K562 (cell line): ENCODE data around the gene CELSR1. TPM values are rescaled to one million over a fixed set of nuclear protein-coding genes. Genes with fewer than 3 reads are reported as not detected.

Experiments
- ATAC-seq: fragments of 200-7000 bp; cut with Tn5 transposase; 3 replicates; pipeline ENCODE4 v1.9.1; 2020; ENCODE audit warnings: moderate library complexity
- BruUV-seq: library from RNA; stranded (reverse); fragments of 400-500 nt; replicated peaks from 2 replicates; lab custom pipeline; 2021; lab: Mats Ljungman, UMichigan
- CTCF ChIA-PET: fragments of 300-600 bp; formaldehyde crosslinking; extraction: SDS; loops from one replicate; lab custom pipeline; 2021; ENCODE audit warnings: low intra/inter-chr PET ratio; lab: Yijun Ruan, JAX
- POLR2A ChIA-PET: fragments of 300-600, 350-650 bp; sonication (Branson Sonifier 250); formaldehyde crosslinking; extraction: SDS; loops from one replicate; lab custom pipeline; 2021; ENCODE audit warnings: antibody characterized with exemption, inconsistent platforms; lab: Yijun Ruan, JAX
- DNase-seq, 4 experiments: peaks; one replicate each; pipeline versions ENCODE4 v3.0.0 to v3.0.0-alpha.2; 2011 to 2018; ENCODE audit warnings: low spot score in 3 of 4, mixed read lengths in 3 of 4; ENCODE audit errors: extremely low read depth in 1 of 4
- FAIRE-seq: peaks from 2 replicates; lab custom pipeline; 2011; peaks lifted over from hg19 to GRCh38; lab: Jason Lieb, UNC
- H2AFZ ChIP-seq: 2 replicates; pipeline ENCODE4 v1.6.0; 2011; ENCODE audit warnings: low read depth, low read length, control low read depth, inconsistent platforms
- H3K27ac ChIP-seq: fragments of 200-600 bp; 3 replicates; pipeline ENCODE4 v1.8.0; 2011; ENCODE audit warnings: low read depth, mild to moderate bottlenecking, control low read depth, inconsistent platforms, low read length, moderate library complexity, mixed read lengths; ENCODE audit errors: extremely low read depth
- H3K27me3 ChIP-seq, 2 experiments: fragments of 300-600 bp in 1 of 2; 2 replicates in 1 of 2; 3 replicates in 1 of 2; pipeline versions ENCODE4 v1.6.0 to v1.8.0; 2011; ENCODE audit warnings: inconsistent platforms in 2 of 2, low read length in 2 of 2, mild to moderate bottlenecking in 1 of 2, mixed read lengths in 1 of 2, moderate library complexity in 1 of 2; ENCODE audit not compliant: control insufficient read depth in 2 of 2, insufficient read depth in 2 of 2
- H3K36me3 ChIP-seq: fragments of 300-600 bp; 3 replicates; pipeline ENCODE4 v1.8.0; 2011; ENCODE audit warnings: mild to moderate bottlenecking, low read length, inconsistent platforms; ENCODE audit not compliant: control insufficient read depth, insufficient read depth
- H3K4me1 ChIP-seq, 2 experiments: fragments of 200-600 bp in 1 of 2; replicated peaks in 1 of 2; 2 replicates in 1 of 2; 3 replicates in 1 of 2; pipeline versions ENCODE4 v1.5.1 to v1.8.0; 2011; ENCODE audit warnings: inconsistent platforms in 2 of 2, low read length in 2 of 2, mild to moderate bottlenecking in 1 of 2, mixed read lengths in 1 of 2, moderate library complexity in 1 of 2; ENCODE audit not compliant: control insufficient read depth in 2 of 2, insufficient read depth in 2 of 2
- H3K4me2 ChIP-seq: 2 replicates; pipeline ENCODE4 v1.6.1; 2011; ENCODE audit warnings: low read length, control low read depth, inconsistent platforms, mixed read lengths; ENCODE audit not compliant: insufficient read depth
- H3K4me3 ChIP-seq: fragments of 200-600 bp; sonication (generic), shearing (Covaris generic); 2 replicates; pipeline ENCODE4 v1.5.1; 2016; ENCODE audit warnings: control low read depth, inconsistent platforms
- H3K79me2 ChIP-seq: fragments of 200-600 bp; 3 replicates; pipeline ENCODE4 v1.8.0; 2011; ENCODE audit warnings: low read length, inconsistent platforms; ENCODE audit not compliant: control insufficient read depth, insufficient read depth
- H3K9ac ChIP-seq, 2 experiments: 2 replicates each; pipeline versions ENCODE4 v1.6.0 to v1.6.1; 2011; ENCODE audit warnings: low read depth in 2 of 2, low read length in 2 of 2, control low read depth in 1 of 2, inconsistent platforms in 1 of 2, mild to moderate bottlenecking in 1 of 2, mixed read lengths in 1 of 2; ENCODE audit not compliant: insufficient read depth in 1 of 2
- H3K9me1 ChIP-seq: one replicate; pipeline ENCODE4 v1.6.0; 2011; ENCODE audit warnings: inconsistent platforms, mild to moderate bottlenecking, low read length, moderate library complexity; ENCODE audit not compliant: control insufficient read depth, insufficient read depth
- H3K9me3 ChIP-seq: replicated peaks from 2 replicates; pipeline ENCODE4 v1.5.1; 2011; ENCODE audit warnings: low read depth, low read length, inconsistent platforms; ENCODE audit not compliant: control insufficient read depth, insufficient read depth
- H4K20me1 ChIP-seq: replicated peaks from 2 replicates; pipeline ENCODE4 v1.6.1; 2011; ENCODE audit warnings: low read length, inconsistent platforms, mixed read lengths; ENCODE audit not compliant: control insufficient read depth, insufficient read depth
- CBX2 ChIP-seq: fragments of 200-600 bp; sonication (generic); IDR thresholded peaks from one replicate; pipeline ENCODE4 v1.6.1; 2012; ENCODE audit warnings: mild to moderate bottlenecking, low read length, inconsistent platforms; ENCODE audit not compliant: insufficient read depth, poor library complexity, severe bottlenecking
- CREM ChIP-seq: IDR thresholded peaks from 2 replicates; pipeline ENCODE4 v1.6.1; 2014; ENCODE audit warnings: antibody characterized with exemption, low read depth
- FOXM1 ChIP-seq, 2 experiments: fragments of 450-650 bp in 1 of 2; sonication (generic) in 1 of 2; formaldehyde crosslinking in 1 of 2; IDR thresholded peaks; 2 replicates each; pipeline versions ENCODE4 v1.6.1 to v1.9.0; 2017 to 2022; ENCODE audit warnings: low read depth in 2 of 2, mild to moderate bottlenecking in 2 of 2, missing genetic modification reagents in 1 of 2, moderate library complexity in 1 of 2
- FUS ChIP-seq: fragments of 200-400 bp; formaldehyde crosslinking; optimal IDR thresholded peaks from 2 replicates; pipeline ENCODE3; 2017; ENCODE audit warnings: low read depth, low read length
- HOMEZ ChIP-seq: fragments of 250-450 bp; sonication (Bioruptor Pico); IDR thresholded peaks from 2 replicates; pipeline ENCODE4 v1.4.0; 2020; ENCODE audit warnings: mild to moderate bottlenecking, moderate library complexity
- MIER1 ChIP-seq: fragments of 450-650 bp; IDR thresholded peaks from 2 replicates; pipeline ENCODE4 v1.6.1; 2016; ENCODE audit warnings: antibody characterized with exemption, mild to moderate bottlenecking, low read depth
- MTA2 ChIP-seq: fragments of 450-650 bp; IDR thresholded peaks from 2 replicates; pipeline ENCODE4 v1.6.1; 2016; ENCODE audit warnings: low read depth
- NFIX ChIP-seq: fragments of 250-450 bp; sonication (Bioruptor Pico); IDR thresholded peaks from 2 replicates; pipeline ENCODE4 v1.4.0; 2020; ENCODE audit warnings: low read depth, mild to moderate bottlenecking, moderate library complexity
- POLR2AphosphoS5 ChIP-seq: IDR thresholded peaks from 2 replicates; pipeline ENCODE4 v1.6.1; 2011; ENCODE audit warnings: mild to moderate bottlenecking, low read depth, low read length, moderate library complexity; ENCODE audit not compliant: control insufficient read depth, insufficient read depth
- SNRNP70 ChIP-seq: fragments of 200-400 bp; formaldehyde crosslinking; optimal IDR thresholded peaks from 2 replicates; pipeline ENCODE3; 2017; ENCODE audit warnings: low read depth, low read length
- ZBTB7A ChIP-seq: IDR thresholded peaks from 2 replicates; pipeline ENCODE4 v1.6.1; 2011; ENCODE audit warnings: low read depth, mild to moderate bottlenecking, low read length, moderate library complexity, borderline replicate concordance; ENCODE audit not compliant: control insufficient read depth
- ZNF140 ChIP-seq: fragments of 250-450 bp; sonication (Bioruptor Pico); IDR thresholded peaks from 2 replicates; pipeline ENCODE4 v1.8.0; 2021; ENCODE audit warnings: moderate library complexity, mild to moderate bottlenecking, inconsistent platforms
- ZNF445 ChIP-seq: fragments of 250-450 bp; sonication (Bioruptor Pico); IDR thresholded peaks from 2 replicates; pipeline ENCODE4 v1.4.0; 2020; ENCODE audit warnings: low read depth, mild to moderate bottlenecking, moderate library complexity
- WGBS: fragments of 100-300 bp; shearing (Covaris generic); methylation state at CpG from one replicate; pipeline ENCODE4 v1.1.6; 2016; ENCODE audit warnings: low coverage, mixed read lengths; ENCODE audit not compliant: insufficient coverage; ENCODE audit errors: missing lambda C conversion rate; 5-methylcytosine and 5-hydroxymethylcytosine counted together
- in situ Hi-C: fragments of 300-500 bp; cut with MboI; formaldehyde crosslinking; loops from 4 replicates; pipeline ENCODE4 v1.15.0; 2018; ENCODE audit warnings: inconsistent platforms, mixed read lengths
- intact Hi-C: fragments of 100-400 bp; cut with micrococcal nuclease; formaldehyde crosslinking; loops from 2 replicates; pipeline ENCODE4 v1.14.2; 2022
- polyA plus RNA-seq, 8 experiments: library from polyadenylated mRNA; depleted of rRNA in 4 of 8; stranded (reverse) in 5 of 8; unstranded in 3 of 8; fragments of >200 nt; fragmentation: Nextera tagmentation in 2 of 8; fragmentation: Illumina TruSeq in 1 of 8; extraction: Ambion mirVana in 2 of 8; extraction: Trizol in 1 of 8; gene quantifications; 2 replicates each; pipeline versions ENCODE4 v1.2.1 to v1.2.3, GENCODE V29; 2011 to 2014; ENCODE audit warnings: inconsistent platforms in 1 of 8, missing spikeins in 1 of 8
- total RNA-seq, 7 experiments: library from RNA; depleted of rRNA in 6 of 7; stranded (reverse); fragments of >200 nt in 6 of 7; fragmentation: Illumina TruSeq in 2 of 7; extraction: Trizol in 2 of 7; gene quantifications; 2 replicates each; pipeline versions ENCODE4 v1.2.1 to v1.2.3, GENCODE V29; 2011 to 2021; ENCODE audit warnings: low replicate concordance in 1 of 7
- TF ChIP-seq, protein P1 (sequence below): sonication (generic); formaldehyde crosslinking; IDR thresholded peaks from 2 replicates; pipeline ENCODE4 v1.5.0; 2020; ENCODE audit warnings: missing genetic modification reagents
- TF ChIP-seq, protein P2 (sequence below): sonication (generic); formaldehyde crosslinking; IDR thresholded peaks from 2 replicates; pipeline ENCODE4 v1.8.0; 2022; ENCODE audit warnings: missing genetic modification reagents, mild to moderate bottlenecking, borderline replicate concordance

CELSR1 gene
- total and polyA plus RNA-seq, 9 of the 15 experiments (the other 6 are each of a cell fraction or from before 2014, with no cell fraction given) = under 0.01 to 0.09 TPM; not detected in 7

- no TSS peak for BruUV-seq
- DNase-seq = peak in 1 of 4 experiments; percentile 13
- peak; percentile 73 for ATAC-seq
- TF ChIP-seq, protein P1, sequence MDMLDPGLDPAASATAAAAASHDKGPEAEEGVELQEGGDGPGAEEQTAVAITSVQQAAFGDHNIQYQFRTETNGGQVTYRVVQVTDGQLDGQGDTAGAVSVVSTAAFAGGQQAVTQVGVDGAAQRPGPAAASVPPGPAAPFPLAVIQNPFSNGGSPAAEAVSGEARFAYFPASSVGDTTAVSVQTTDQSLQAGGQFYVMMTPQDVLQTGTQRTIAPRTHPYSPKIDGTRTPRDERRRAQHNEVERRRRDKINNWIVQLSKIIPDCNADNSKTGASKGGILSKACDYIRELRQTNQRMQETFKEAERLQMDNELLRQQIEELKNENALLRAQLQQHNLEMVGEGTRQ = no peak
- TF ChIP-seq CREM (no peak), ZNF445 (CRISPR knock-in tag) (no peak), NFIX (no peak), POLR2AphosphoS5 (no peak), ZNF140 (CRISPR knock-in tag) (no peak), MIER1 (no peak), HOMEZ (CRISPR knock-in tag) (no peak), SNRNP70 (no peak), MTA2 (no peak), CBX2 (no peak), FUS (no peak), ZBTB7A (no peak), FOXM1 (IDR thresholded peaks at IDR 0.05; ENCODE audit: low read depth) (no peak), FOXM1 (CRISPR knock-in tag; IDR thresholded peaks at IDR 0.05; ENCODE audit: low read depth) (no peak)
- TF ChIP-seq, protein P2, sequence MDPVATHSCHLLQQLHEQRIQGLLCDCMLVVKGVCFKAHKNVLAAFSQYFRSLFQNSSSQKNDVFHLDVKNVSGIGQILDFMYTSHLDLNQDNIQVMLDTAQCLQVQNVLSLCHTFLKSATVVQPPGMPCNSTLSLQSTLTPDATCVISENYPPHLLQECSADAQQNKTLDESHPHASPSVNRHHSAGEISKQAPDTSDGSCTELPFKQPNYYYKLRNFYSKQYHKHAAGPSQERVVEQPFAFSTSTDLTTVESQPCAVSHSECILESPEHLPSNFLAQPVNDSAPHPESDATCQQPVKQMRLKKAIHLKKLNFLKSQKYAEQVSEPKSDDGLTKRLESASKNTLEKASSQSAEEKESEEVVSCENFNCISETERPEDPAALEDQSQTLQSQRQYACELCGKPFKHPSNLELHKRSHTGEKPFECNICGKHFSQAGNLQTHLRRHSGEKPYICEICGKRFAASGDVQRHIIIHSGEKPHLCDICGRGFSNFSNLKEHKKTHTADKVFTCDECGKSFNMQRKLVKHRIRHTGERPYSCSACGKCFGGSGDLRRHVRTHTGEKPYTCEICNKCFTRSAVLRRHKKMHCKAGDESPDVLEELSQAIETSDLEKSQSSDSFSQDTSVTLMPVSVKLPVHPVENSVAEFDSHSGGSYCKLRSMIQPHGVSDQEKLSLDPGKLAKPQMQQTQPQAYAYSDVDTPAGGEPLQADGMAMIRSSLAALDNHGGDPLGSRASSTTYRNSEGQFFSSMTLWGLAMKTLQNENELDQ = no peak
Observed at GRCh38 chr22:46455446-46455845, 82.0 kb downstream of the CELSR1 start.

More at GRCh38 chr22:46455446-46455845, 82.0 kb downstream of the CELSR1 start:
- Histone ChIP-seq H3K9me1 (no peaks in the 10 kb centered on the region), H3K36me3 (no peaks in the 10 kb centered on the region), H3K4me3 (no peak overlapping the region), H2AFZ (peak overlapping the region; percentile 59; the same call in 1 of the 2 replicates), H3K4me1 (peaks cover 7 to 39% of the 10 kb centered on the region in 2 experiments; a peak in 4 of 5 replicates), H3K27ac (no peak overlapping the region; the same call in 2 of the 3 replicates), H3K4me2 (peak overlapping the region; percentile 37; the same call in 1 of the 2 replicates), H3K9me3 (no peaks in the 10 kb centered on the region), H4K20me1 (peaks cover under 1% of the 10 kb centered on the region; the same call in 1 of the 2 replicates), H3K79me2 (no peaks in the 10 kb centered on the region), H3K27me3 (peaks cover 3 to 50% of the 10 kb centered on the region in 2 experiments; a peak in 3 of 5 replicates), H3K9ac (peak overlapping the region; percentile 26 to 72; a peak in 2 of 4 replicates)
- no peak for FAIRE-seq
- intact Hi-C loops (no loop called here), in situ Hi-C loops (no loop called here)
- ChIA-PET CTCF (no interaction called here), POLR2A (interaction anchor here (0.5 to 0.7 kb wide), 4 partner anchors 9 to 298 kb away, joined by 3 read pairs; no protein-coding TSS in a partner anchor)
- WGBS = 3% methylated on average over 13 of the region's 13 CpGs
